HepG2 (cell line): ENCODE data around the gene SLC26A2.

ENCODE experiments used
- JUND ChIP-seq: sonication (generic); formaldehyde crosslinking; IDR thresholded peaks from 2 replicates; pipeline ENCODE4 v1.8.0; 2022; ENCODE audit warnings: mild to moderate bottlenecking, missing genetic modification reagents
- TF ChIP-seq, protein P1 (sequence below): IDR thresholded peaks from 2 replicates; pipeline ENCODE4 v1.6.1; 2016; ENCODE audit warnings: mild to moderate bottlenecking, missing biosample characterization, missing genetic modification reagents

DNA sequence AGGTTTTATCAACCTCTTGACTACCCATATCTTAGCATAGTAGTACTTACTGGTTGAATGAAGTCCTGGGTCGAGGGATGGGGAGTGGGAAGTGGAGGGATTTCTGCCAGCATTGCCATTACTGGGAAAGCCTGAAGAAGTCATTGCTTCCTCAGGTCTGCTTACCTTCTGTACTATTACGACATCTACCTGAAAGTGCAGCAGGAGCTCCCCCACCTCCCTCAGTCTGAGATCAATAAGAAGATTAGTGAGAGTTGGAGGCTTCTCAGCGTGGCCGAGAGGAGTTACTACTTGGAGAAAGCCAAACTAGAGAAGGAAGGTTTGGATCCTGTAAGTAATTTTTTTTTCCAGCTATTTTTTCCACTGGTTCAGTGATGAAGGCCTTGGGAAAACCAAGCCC is 45.8 kb downstream of the SLC26A2 start:
- TF ChIP-seq, protein P1, sequence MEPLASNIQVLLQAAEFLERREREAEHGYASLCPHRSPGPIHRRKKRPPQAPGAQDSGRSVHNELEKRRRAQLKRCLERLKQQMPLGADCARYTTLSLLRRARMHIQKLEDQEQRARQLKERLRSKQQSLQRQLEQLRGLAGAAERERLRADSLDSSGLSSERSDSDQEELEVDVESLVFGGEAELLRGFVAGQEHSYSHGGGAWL, result no peak
- no peak for TF ChIP-seq JUND (CRISPR knock-in tag)
